ENCODE measurements around the gene PAM16. TPM values are rescaled to one million over a fixed set of nuclear protein-coding genes. Genes with fewer than 3 reads are reported as not detected.

The PAM16 gene
- total and polyA plus RNA-seq, 2 of the 8 experiments (the other 6 are each of a cell fraction or from before 2014, with no cell fraction given), result 78.3 to 198 TPM

DNA sequence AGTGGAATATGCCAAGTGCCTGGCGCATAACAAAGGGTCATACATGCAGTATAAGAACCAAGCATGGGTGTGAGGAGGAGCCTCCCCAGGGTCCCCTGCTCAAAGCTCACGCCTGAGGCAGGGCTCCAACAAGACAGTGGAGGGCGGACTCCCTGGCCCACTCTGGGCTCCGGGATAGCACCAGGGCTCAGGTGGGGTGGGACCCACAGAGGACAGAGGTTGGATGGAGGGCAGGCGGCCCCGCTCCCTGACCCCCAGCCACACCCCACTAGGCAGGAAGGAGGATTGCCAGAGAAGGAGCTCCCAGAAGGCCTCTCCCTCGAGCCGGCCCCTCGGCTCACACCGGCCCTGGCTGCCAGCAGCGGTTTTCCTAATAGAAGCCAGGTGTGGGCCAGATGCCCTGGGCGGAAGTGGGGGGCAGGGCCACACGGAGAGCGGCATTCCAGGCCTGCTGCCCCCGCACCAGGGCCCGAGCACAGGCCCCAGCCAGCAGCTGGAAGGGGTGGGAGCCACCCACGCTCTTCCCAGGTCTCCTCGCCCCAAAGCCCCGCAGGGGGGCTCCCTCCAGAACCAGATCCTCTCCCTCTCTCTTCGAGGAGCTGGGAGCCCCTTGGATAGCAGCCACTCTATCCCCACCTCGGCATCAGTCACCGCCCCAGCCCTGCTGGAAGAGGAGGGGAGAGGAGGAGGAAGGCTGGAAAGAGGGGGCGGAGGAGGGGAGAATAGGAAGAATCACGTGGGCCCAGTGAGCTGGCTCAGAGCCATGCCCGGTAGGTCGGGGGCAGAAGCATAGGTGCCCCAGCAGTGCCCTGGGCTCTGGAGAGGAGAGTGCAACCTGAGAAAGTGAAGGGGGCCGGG is 41.5 kb upstream of the PAM16 start (continued):
- TF ChIP-seq CEBPB (IDR thresholded peaks at IDR 0.05; ENCODE audit: low read depth, low read length), result no peak
- no peak for TF ChIP-seq GTF2F1 (IDR thresholded peaks at IDR 0.05; ENCODE audit: borderline replicate concordance, low read depth, low read length)
- TF ChIP-seq CHD7 (IDR thresholded peaks at IDR 0.05; ENCODE audit: insufficient replicate concordance, low read length), result no peak
- TF ChIP-seq ZNF274 (IDR thresholded peaks at IDR 0.05; ENCODE audit: borderline replicate concordance, extremely low read depth, low read length), result no peak
- no peak for TF ChIP-seq BRCA1 (IDR thresholded peaks at IDR 0.05; ENCODE audit: low read depth, low read length)
- no peak for TF ChIP-seq MAFK (IDR thresholded peaks at IDR 0.05; ENCODE audit: low read depth, low read length)
- TF ChIP-seq HDAC6 (IDR thresholded peaks at IDR 0.05; ENCODE audit: low read depth, low read length), result no peak
- no peak for TF ChIP-seq KDM4A (IDR thresholded peaks at IDR 0.05; ENCODE audit: low read depth, low read length, severe bottlenecking)
- no peak for TF ChIP-seq SIX5 (IDR thresholded peaks at IDR 0.05; ENCODE audit: low read depth, low read length)
- no peak for TF ChIP-seq NANOG (IDR thresholded peaks at IDR 0.05; ENCODE audit: insufficient read depth, low read depth, low read length, poor library complexity, severe bottlenecking)
